Esophagus squamous epithelium (tissue), 4 donors: Measurements from ENCODE around the gene MYO5A.

ENCODE experiments used
- CTCF ChIP-seq, 6 experiments: fragments of 450-650 bp in 4 of 6; fragments of 200-600 bp in 2 of 6; sonication (generic) in 2 of 6; IDR thresholded peaks; one replicate each; pipeline ENCODE4 v1.5.1; 2016 to 2019; ENCODE audit warnings: antibody characterized with exemption in 6 of 6, mild to moderate bottlenecking in 4 of 6, moderate library complexity in 4 of 6
- POLR2A ChIP-seq, 4 donors: fragments of 450-650 bp; IDR thresholded peaks; one replicate each; pipeline ENCODE4 v1.6.1; 2017; ENCODE audit warnings: antibody characterized with exemption in 4 of 4, mild to moderate bottlenecking in 4 of 4, moderate library complexity in 3 of 4

- TF ChIP-seq CTCF (IDR thresholded peaks at IDR 0.05) (no peak), POLR2A (IDR thresholded peaks at IDR 0.05) (no peak)
These were observed 11.8 kb upstream of the MYO5A start for GRCh38 chr15:52540374-52541012.
